ENCODE measurements around the gene GPRC5C. TPM values are rescaled to one million over a fixed set of nuclear protein-coding genes. Genes with fewer than 3 reads are reported as not detected.
A peak's percentile ranks its signal among the peaks of the same experiment; 100 is the strongest.

GPRC5C gene
- total and polyA plus RNA-seq, 2 of the 13 experiments (the other 11 are each of a cell fraction or from before 2014, with no cell fraction given), result 85.6 to 300 TPM

- no peak for TF ChIP-seq GRHL1 (CRISPR knock-in tag; conservative IDR thresholded peaks at IDR 0.05)
- TF ChIP-seq ELF1 (CRISPR knock-in tag; IDR thresholded peaks at IDR 0.05), result no peak
- TF ChIP-seq ZNF547 (CRISPR knock-in tag; IDR thresholded peaks at IDR 0.05), result no peak
- peak; percentile 49; the same call in 1 of the 2 replicates for TF ChIP-seq KLF6 (CRISPR knock-in tag; IDR thresholded peaks at IDR 0.05)
- no peak for TF ChIP-seq ZFP36L2 (CRISPR knock-in tag; IDR thresholded peaks at IDR 0.05)
- no peak for TF ChIP-seq YY1 (IDR thresholded peaks at IDR 0.05; ENCODE audit: insufficient read depth, insufficient replicate concordance, low read depth, low read length)
- TF ChIP-seq SIX4 (CRISPR knock-in tag; IDR thresholded peaks at IDR 0.05), result no peak
- no peak for TF ChIP-seq ZNF512 (CRISPR knock-in tag; IDR thresholded peaks at IDR 0.05)
- no peak; the same call in 1 of the 2 replicates for TF ChIP-seq NR2F6 (IDR thresholded peaks at IDR 0.05)
- no peak for TF ChIP-seq NR2F6 (CRISPR knock-in tag; IDR thresholded peaks at IDR 0.05)
- no peak for TF ChIP-seq NFYC (CRISPR knock-in tag; IDR thresholded peaks at IDR 0.05)
- no peak for TF ChIP-seq CBFB (CRISPR knock-in tag; IDR thresholded peaks at IDR 0.05)
- TF ChIP-seq ZNF598 (CRISPR knock-in tag; IDR thresholded peaks at IDR 0.05; ENCODE audit: borderline replicate concordance), result no peak
- 0 out of 2 replicates have a peak, but pooled peaks have one; percentile 15 for TF ChIP-seq NRL (CRISPR knock-in tag; IDR thresholded peaks at IDR 0.05; ENCODE audit: borderline replicate concordance)
- TF ChIP-seq RXRA (CRISPR knock-in tag; IDR thresholded peaks at IDR 0.05), result peak; percentile 32; the same call in 1 of the 2 replicates
- TF ChIP-seq ISX (CRISPR knock-in tag; conservative IDR thresholded peaks at IDR 0.05), result no peak
- 0 out of 2 replicates have a peak, but pooled peaks have one; percentile 38 for TF ChIP-seq RNF2 (conservative IDR thresholded peaks at IDR 0.05; ENCODE audit: low read depth)
- no peak for TF ChIP-seq ZNF710 (CRISPR knock-in tag; IDR thresholded peaks at IDR 0.05; ENCODE audit: borderline replicate concordance)
- no peak for TF ChIP-seq ZNF615 (CRISPR knock-in tag; IDR thresholded peaks at IDR 0.05; ENCODE audit: borderline replicate concordance)
- TF ChIP-seq MEIS1 (CRISPR knock-in tag; IDR thresholded peaks at IDR 0.05; ENCODE audit: borderline replicate concordance), result no peak
- no peak for TF ChIP-seq ZNF530 (CRISPR knock-in tag; IDR thresholded peaks at IDR 0.05; ENCODE audit: low read depth)
- peak; percentile 17; the same call in 1 of the 2 replicates for TF ChIP-seq ZBTB38 (CRISPR knock-in tag; IDR thresholded peaks at IDR 0.05)
- no peak for TF ChIP-seq ZBTB2 (CRISPR knock-in tag; IDR thresholded peaks at IDR 0.05; ENCODE audit: low read depth)
- no peak for TF ChIP-seq ZNF781 (CRISPR knock-in tag; IDR thresholded peaks at IDR 0.05; ENCODE audit: borderline replicate concordance, not compliant biosample characterization)
Measured at GRCh38 chr17:74452841-74453661, 21.2 kb downstream of the GPRC5C start (continued).

All from HepG2 (cell line).